Calu3 (cell line): ENCODE results near the gene APOBEC4. TPM values are rescaled to one million over a fixed set of nuclear protein-coding genes. Genes with fewer than 3 reads are reported as not detected.

Experiments
- Bru-seq: library from RNA; stranded (reverse); fragments of 400-500 nt; gene quantifications from one replicate; lab custom pipeline; 2021; lab: Mats Ljungman, UMichigan
- BruChase-seq, 2 experiments: library from RNA; stranded (reverse); fragments of 400-500 nt; gene quantifications; one replicate each; lab custom pipeline; 2021; lab: Mats Ljungman, UMichigan
- BruUV-seq: library from RNA; stranded (reverse); fragments of 400-500 nt; replicated peaks from 2 replicates; lab custom pipeline; 2021; lab: Mats Ljungman, UMichigan
- CTCF ChIA-PET: fragments of 300-600 bp; sonication (Branson Sonifier 250); formaldehyde crosslinking; loops from one replicate; lab custom pipeline; 2022; ENCODE audit warnings: antibody characterized with exemption; lab: Charles Lee
- DNase-seq: peaks from one replicate; pipeline ENCODE4 v3.0.0; 2022
- H3K27ac Mint-ChIP-seq: one replicate; pipeline ENCODE4 v1.8.0; 2022; ENCODE audit warnings: mixed read lengths; ENCODE audit not compliant: unreplicated experiment
- H3K27me3 Mint-ChIP-seq: one replicate; pipeline ENCODE4 v1.8.0; 2022; ENCODE audit warnings: mixed read lengths; ENCODE audit not compliant: unreplicated experiment
- H3K36me3 Mint-ChIP-seq: one replicate; pipeline ENCODE4 v1.8.0; 2022; ENCODE audit warnings: mild to moderate bottlenecking, moderate library complexity, mixed read lengths; ENCODE audit not compliant: insufficient read depth, unreplicated experiment
- H3K4me1 Mint-ChIP-seq: one replicate; pipeline ENCODE4 v1.8.0; 2022; ENCODE audit warnings: mild to moderate bottlenecking, low read depth, mixed read lengths; ENCODE audit not compliant: unreplicated experiment
- H3K4me3 Mint-ChIP-seq: one replicate; pipeline ENCODE4 v1.8.0; 2022; ENCODE audit warnings: mild to moderate bottlenecking, low read depth, moderate library complexity, mixed read lengths; ENCODE audit not compliant: unreplicated experiment
- H3K9me3 Mint-ChIP-seq: one replicate; pipeline ENCODE4 v1.8.0; 2022; ENCODE audit warnings: low read depth, mixed read lengths; ENCODE audit not compliant: unreplicated experiment
- CTCF ChIP-seq: fragments of 200-600 bp; IDR thresholded peaks from one replicate; pipeline ENCODE4 v1.8.0; 2022; ENCODE audit warnings: antibody characterized with exemption; ENCODE audit not compliant: unreplicated experiment
- intact Hi-C: fragments of 100-400 bp; cut with micrococcal nuclease; formaldehyde crosslinking; loops from one replicate; pipeline ENCODE4 v1.10.0; 2022; ENCODE audit not compliant: unreplicated experiment
- long read RNA-seq: library from polyadenylated mRNA; stranded (forward); transcript quantifications from one replicate; pipeline ENCODE4 v2.0.0, GENCODE V29; 2022
- total RNA-seq: library from RNA; stranded (reverse); gene quantifications from 2 replicates; pipeline ENCODE4 v1.2.3, GENCODE V29; 2022

APOBEC4 gene, protein sequence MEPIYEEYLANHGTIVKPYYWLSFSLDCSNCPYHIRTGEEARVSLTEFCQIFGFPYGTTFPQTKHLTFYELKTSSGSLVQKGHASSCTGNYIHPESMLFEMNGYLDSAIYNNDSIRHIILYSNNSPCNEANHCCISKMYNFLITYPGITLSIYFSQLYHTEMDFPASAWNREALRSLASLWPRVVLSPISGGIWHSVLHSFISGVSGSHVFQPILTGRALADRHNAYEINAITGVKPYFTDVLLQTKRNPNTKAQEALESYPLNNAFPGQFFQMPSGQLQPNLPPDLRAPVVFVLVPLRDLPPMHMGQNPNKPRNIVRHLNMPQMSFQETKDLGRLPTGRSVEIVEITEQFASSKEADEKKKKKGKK
- not detected in 2 replicates for total RNA-seq
- not detected for Bru-seq, nascent RNA
- not detected for BruChase-seq, experiment 1, labeled RNA remaining after a 6-hour chase
- BruChase-seq, experiment 2, labeled RNA remaining after a 2-hour chase: not detected
- long read RNA-seq: 0 reads

GRCh38 chr1:183652547-183653461 is at the start of gene APOBEC4:
Gene APOBEC4, minus strand, starts transcription at chr1:183653316. Its CDS starts 4,535 bp downstream, at chr1:183648781.
- no peak for TF ChIP-seq CTCF
- no peaks in the 10 kb centered on the region for H3K36me3 Mint-ChIP-seq
- H3K9me3 Mint-ChIP-seq: no peaks in the 10 kb centered on the region
- H3K27ac Mint-ChIP-seq: no peak within 1 kb of the TSS
- intact Hi-C loops: loop anchor here (5.0 to 10.0 kb wide), 2 partner anchors 399 to 562 kb away; partner anchors contain the start of gene TSEN15
- CTCF ChIA-PET: interaction anchor here (1.5 to 4.2 kb wide), 2 partner anchors 33 to 263 kb away, joined by 6 to 67 read pairs; no protein-coding TSS in a partner anchor
- H3K4me1 Mint-ChIP-seq: peaks cover 5% of the 10 kb centered on the region
- no peaks in the 10 kb centered on the region for H3K27me3 Mint-ChIP-seq
- H3K4me3 Mint-ChIP-seq: no peak within 1 kb of the TSS
- BruUV-seq: no TSS peak
- DNase-seq: peak; percentile 20

DNA sequence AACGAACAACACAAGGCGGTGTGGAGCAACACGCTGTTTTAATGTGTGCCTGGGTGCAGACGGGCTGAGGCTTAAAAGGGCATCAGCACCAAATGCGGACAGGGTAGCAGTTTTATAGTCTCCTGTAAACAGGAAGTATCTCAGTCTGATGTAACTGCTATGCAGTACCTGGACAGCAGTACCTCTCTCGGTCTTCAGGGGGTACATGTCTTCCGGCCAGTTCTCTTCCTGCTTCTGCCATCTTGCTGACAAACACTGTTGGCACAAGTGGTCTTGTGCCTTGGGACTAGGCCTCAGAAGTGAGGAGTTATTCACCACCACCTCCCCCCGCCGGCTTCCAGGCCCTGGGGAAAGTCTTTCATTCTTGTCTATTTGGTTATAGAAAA is 49.7 kb upstream of the APOBEC4 start:
- DNase-seq: no peak
- no peak for TF ChIP-seq CTCF
- Mint-ChIP-seq H3K27me3 (no peaks in the 10 kb centered on the region), H3K27ac (no peak overlapping the region), H3K4me3 (no peak overlapping the region), H3K9me3 (no peaks in the 10 kb centered on the region), H3K4me1 (peaks cover 24% of the 10 kb centered on the region), H3K36me3 (peaks cover 8% of the 10 kb centered on the region)
- intact Hi-C loops: no loop called here
- BruUV-seq: no TSS peak
- CTCF ChIA-PET: no interaction called here

- DNase-seq: no peak
- TF ChIP-seq CTCF: no peak
- BruUV-seq: no TSS peak
- Mint-ChIP-seq H3K9me3 (no peaks in the 10 kb centered on the region), H3K27me3 (no peaks in the 10 kb centered on the region), H3K4me1 (peaks cover 29% of the 10 kb centered on the region), H3K27ac (no peak overlapping the region), H3K4me3 (no peak overlapping the region), H3K36me3 (peaks cover 8% of the 10 kb centered on the region)
- intact Hi-C loops: no loop called here
- CTCF ChIA-PET: no interaction called here
Measured at GRCh38 chr1:183702087-183702812, 49.1 kb upstream of the APOBEC4 start.
